ENCODE measurements around the gene C15orf62.
A peak's percentile ranks its signal among the peaks of the same experiment; 100 is the strongest.

The C15orf62 gene, protein sequence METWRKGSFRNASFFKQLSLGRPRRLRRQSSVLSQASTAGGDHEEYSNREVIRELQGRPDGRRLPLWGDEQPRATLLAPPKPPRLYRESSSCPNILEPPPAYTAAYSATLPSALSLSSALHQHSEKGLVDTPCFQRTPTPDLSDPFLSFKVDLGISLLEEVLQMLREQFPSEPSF

GRCh38 chr15:40769274-40770146, at the start of gene C15orf62:
Gene C15orf62, plus strand, starts transcription at chr15:40769980. Its CDS starts 516 bp downstream, at chr15:40770496.
- DNase-seq (ENCODE audit: low read depth in 2 of 2) = peak in 1 of 2 donors; percentile 51

DNA sequence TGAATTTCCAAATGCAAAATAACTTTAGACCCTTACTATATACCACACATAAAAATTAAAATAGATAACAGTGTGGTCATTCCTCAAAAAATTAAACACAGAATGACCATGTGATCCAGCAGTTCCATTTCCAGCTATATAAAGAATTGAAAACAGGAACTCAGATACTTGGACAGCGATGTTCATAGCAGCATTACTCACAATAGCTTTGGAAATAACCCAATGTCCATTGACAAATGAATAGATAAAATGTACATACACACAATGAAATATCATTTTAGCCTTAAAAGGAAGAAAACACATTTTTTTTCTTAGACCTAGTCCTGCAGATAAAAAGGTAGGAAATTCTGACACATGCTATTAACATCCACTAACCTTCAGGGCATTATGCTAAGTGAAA, 48.1 kb upstream of the C15orf62 start:
- no peak for DNase-seq (ENCODE audit: low read depth in 2 of 2)

DNA sequence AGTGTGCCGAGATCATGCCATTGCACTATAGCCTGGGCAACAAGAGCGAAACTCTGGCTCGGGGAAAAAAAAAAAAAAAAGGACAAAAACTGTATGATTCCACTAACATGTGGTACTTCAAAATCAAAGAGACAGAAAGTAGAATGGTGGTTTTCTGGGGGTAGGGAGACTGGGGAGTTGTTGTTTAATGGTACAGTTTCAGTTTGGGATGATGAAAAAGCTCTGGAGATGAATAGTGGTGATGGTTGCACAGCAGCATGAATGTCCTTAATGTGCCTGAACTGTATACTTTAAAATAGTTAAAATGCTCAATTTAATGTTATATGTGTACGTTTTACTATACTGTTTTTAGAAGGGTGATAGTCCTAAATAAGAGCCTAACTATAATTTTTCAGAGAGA, 47.4 kb upstream of the C15orf62 start:
- no peak for DNase-seq (ENCODE audit: low read depth in 2 of 2)

GRCh38 chr15:40722934-40723333, 46.8 kb upstream of the C15orf62 start:
- no peak for DNase-seq (ENCODE audit: low read depth in 2 of 2)

GRCh38 chr15:40723919-40724318, 45.9 kb upstream of the C15orf62 start:
- no peak for DNase-seq (ENCODE audit: low read depth in 2 of 2)

DNA sequence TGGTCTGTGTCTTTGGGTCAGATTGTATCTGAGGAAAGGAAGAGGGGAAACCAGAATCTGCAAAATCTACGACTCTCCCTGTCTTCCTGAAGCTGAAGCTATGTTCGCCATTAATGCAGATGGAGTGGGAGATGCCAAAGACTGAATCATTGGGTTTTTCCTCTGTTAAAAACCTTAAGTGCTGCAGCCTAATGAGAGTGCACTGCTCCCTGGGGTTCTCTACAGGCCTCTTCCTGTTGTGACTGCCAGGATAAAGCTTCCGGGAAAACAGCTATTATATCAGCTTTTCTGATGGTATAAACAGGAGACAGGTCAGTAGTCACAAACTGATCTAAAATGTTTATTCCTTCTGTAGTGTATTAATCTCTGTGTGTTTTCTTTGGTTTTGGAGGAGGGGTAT, 38.7 kb upstream of the C15orf62 start:
- no peak for DNase-seq (ENCODE audit: low read depth in 2 of 2)

GRCh38 chr15:40736575-40736974, 33.2 kb upstream of the C15orf62 start:
- no peak for DNase-seq (ENCODE audit: low read depth in 2 of 2)

- DNase-seq (ENCODE audit: low read depth in 2 of 2) = no peak
Observed at GRCh38 chr15:40737048-40737447, 32.7 kb upstream of the C15orf62 start.

DNA sequence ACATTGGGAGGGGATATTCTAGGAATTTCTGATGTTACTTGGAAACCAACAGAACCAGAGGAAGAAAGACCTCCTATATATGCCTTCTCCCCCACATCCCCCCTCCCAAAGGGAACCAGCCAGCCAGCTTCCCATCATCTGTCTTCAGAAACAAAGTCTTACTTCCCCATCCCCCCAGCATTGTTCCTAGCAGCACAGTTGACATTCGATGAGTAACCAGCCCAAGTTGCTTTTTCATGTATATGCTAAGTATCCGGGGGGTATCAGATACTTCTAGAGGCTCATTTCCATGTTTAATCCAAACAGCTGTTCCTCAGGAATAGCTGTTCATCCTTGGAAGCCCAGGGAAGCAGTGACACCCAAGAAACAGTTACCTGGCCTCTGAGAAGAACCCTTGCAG, 30.7 kb upstream of the C15orf62 start:
- no peak for DNase-seq (ENCODE audit: low read depth in 2 of 2)

- DNase-seq (ENCODE audit: low read depth in 2 of 2) = no peak
Observed at GRCh38 chr15:40739854-40740253, 29.9 kb upstream of the C15orf62 start.

- DNase-seq (ENCODE audit: low read depth in 2 of 2) = no peak
Observed at GRCh38 chr15:40743485-40743901, 26.3 kb upstream of the C15orf62 start.

GRCh38 chr15:40743921-40744814, 25.6 kb upstream of the C15orf62 start:
- peak in 1 of 2 donors; percentile 29 for DNase-seq (ENCODE audit: low read depth in 2 of 2)

- no peak for DNase-seq (ENCODE audit: low read depth in 2 of 2)
Observed at GRCh38 chr15:40744815-40745152, 25.0 kb upstream of the C15orf62 start.

GRCh38 chr15:40746916-40747418, 22.8 kb upstream of the C15orf62 start:
- DNase-seq (ENCODE audit: low read depth in 2 of 2) = no peak

- no peak for DNase-seq (ENCODE audit: low read depth in 2 of 2)
Observed at GRCh38 chr15:40747685-40748631, 21.8 kb upstream of the C15orf62 start.

GRCh38 chr15:40749151-40749630, 20.6 kb upstream of the C15orf62 start:
- DNase-seq (ENCODE audit: low read depth in 2 of 2) = no peak

GRCh38 chr15:40750885-40751284, 18.9 kb upstream of the C15orf62 start:
- DNase-seq (ENCODE audit: low read depth in 2 of 2) = no peak

- no peak for DNase-seq (ENCODE audit: low read depth in 2 of 2)
Observed at GRCh38 chr15:40751745-40752144, 18.0 kb upstream of the C15orf62 start.

DNA sequence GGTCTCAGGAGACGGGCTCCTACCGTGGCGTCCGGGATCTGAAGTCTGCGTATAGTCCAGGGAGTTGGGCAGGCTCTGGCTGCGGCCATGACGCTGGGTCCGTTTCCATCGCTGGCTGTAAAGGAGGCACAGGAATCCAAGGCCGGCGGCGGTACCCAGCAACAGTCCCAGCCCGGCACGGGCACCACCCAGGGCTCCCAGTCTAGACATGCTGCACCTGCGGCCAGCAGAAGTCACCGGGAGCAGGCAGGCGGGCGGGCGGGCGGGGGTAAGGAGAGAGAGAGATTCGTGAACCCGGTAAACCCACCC, 15.3 kb upstream of the C15orf62 start:
- DNase-seq (ENCODE audit: low read depth in 2 of 2) = no peak

DNA sequence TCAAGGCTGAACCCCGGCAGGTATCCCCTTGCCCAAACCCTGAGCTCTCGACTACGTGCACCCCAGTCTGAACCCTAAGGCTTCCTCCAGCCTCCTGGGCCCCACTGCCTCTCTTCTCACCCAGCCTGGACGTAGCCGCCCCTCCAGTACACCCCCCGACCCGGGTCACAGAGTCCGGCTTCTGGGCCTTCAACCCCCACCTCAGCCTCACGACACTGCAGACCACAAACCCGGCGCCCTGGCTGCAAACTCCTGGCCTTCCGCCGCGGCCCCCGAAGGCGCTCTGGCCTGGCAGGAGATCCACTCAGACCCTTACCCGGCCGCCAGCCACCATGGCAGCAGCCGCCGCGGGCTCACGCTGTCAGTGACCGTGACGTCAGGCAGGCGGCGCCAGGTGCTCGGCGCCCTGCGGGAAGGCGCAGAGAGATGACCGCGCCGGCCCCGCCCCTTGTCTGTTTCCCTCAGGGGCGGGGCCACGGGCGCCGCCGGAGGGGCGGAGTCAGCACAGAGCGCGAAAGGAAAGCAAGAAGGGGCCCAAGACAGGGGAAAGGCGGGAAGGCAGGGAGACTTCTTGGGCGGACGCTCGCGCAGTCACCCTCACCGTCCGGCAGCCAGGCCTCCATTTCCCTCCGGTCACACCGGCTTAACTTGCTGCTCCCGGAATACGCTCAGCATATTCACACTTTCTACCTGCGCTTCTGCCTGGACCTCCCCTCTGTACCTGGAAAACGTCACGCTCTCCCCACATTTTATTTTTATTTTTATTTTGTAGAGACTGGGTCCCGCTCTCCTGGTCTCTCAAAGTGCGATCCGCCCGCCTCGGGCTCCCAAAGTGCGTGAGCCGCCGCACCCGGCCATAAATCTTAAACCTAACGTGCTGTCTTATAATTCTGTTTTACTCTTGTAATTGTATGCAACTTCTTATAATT, 14.6 kb upstream of the C15orf62 start, which contains the start of gene RMDN3:
RMDN3 (minus strand) TSS at position 372 of the 929 bp plus-strand sequence. CDS start 471 bp downstream, outside the sequence.
- DNase-seq (ENCODE audit: low read depth in 2 of 2) = peak; percentile 80 to 90

Measured in stimulated activated CD4-positive, alpha-beta T cell treated with anti-CD3 and anti-CD28 coated beads, Interleukin-1b, Interleukin-23, amount 100 ng/mL, for 1 hour (primary cell).